Neural cell (in vitro differentiated cells): ENCODE measurements around the gene C11orf21.

Experiments used
- SMC3 ChIP-seq: fragments of 450-650 bp; conservative IDR thresholded peaks from 2 replicates; pipeline ENCODE4 v1.6.1; 2014; ENCODE audit warnings: antibody characterized with exemption, mild to moderate bottlenecking, moderate library complexity; ENCODE audit not compliant: poor library complexity
- TF ChIP-seq, protein P1 (sequence below): fragments of 450-650 bp; IDR thresholded peaks from 2 replicates; pipeline ENCODE4 v1.5.1; 2014; ENCODE audit warnings: antibody characterized with exemption, mild to moderate bottlenecking, moderate library complexity; ENCODE audit not compliant: poor library complexity, severe bottlenecking

DNA sequence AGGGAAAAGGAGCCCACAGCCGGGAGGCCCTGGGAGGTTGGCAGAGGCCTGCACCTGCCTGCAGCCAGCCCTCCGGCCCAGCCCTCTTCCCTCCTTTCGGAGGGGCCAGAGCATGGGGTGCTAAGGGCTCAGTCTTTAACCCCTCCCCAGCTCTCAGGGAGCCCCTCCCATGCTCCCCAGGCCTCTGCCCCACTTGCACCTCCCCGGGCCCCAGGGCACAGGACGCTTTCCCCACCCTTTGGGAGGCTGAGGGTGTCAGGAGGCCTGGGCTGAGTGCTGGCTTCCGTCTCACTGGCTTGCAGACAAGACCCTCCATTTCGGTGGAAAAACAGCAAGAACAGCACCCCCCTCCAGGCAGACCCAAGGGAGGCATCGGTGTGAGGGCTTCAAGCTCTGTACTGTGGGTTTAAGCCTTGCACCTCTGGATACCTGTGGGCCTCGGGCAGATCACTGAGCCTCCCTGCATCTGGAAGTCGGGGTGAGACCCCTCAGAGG lies 38.6 kb downstream of the C11orf21 start:
- TF ChIP-seq, protein P1, sequence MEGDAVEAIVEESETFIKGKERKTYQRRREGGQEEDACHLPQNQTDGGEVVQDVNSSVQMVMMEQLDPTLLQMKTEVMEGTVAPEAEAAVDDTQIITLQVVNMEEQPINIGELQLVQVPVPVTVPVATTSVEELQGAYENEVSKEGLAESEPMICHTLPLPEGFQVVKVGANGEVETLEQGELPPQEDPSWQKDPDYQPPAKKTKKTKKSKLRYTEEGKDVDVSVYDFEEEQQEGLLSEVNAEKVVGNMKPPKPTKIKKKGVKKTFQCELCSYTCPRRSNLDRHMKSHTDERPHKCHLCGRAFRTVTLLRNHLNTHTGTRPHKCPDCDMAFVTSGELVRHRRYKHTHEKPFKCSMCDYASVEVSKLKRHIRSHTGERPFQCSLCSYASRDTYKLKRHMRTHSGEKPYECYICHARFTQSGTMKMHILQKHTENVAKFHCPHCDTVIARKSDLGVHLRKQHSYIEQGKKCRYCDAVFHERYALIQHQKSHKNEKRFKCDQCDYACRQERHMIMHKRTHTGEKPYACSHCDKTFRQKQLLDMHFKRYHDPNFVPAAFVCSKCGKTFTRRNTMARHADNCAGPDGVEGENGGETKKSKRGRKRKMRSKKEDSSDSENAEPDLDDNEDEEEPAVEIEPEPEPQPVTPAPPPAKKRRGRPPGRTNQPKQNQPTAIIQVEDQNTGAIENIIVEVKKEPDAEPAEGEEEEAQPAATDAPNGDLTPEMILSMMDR: no peak
- TF ChIP-seq SMC3: no peak
